NCI-H2171 treated with DMSO at 0.1 percent for 48 hours (cell line): ENCODE data around the gene TCEAL2.
A peak's percentile ranks its signal among the peaks of the same experiment; 100 is the strongest.
"Not testable (repeated sequence)": the region's sequence is repeated elsewhere in the genome, so short reads cannot be mapped to it uniquely, and the experiment has no call there.

Experiments
- DNase-seq: peaks from one replicate; lab custom pipeline; 2025; lab: John Stamatoyannopoulos, UW

The TCEAL2 gene

DNA sequence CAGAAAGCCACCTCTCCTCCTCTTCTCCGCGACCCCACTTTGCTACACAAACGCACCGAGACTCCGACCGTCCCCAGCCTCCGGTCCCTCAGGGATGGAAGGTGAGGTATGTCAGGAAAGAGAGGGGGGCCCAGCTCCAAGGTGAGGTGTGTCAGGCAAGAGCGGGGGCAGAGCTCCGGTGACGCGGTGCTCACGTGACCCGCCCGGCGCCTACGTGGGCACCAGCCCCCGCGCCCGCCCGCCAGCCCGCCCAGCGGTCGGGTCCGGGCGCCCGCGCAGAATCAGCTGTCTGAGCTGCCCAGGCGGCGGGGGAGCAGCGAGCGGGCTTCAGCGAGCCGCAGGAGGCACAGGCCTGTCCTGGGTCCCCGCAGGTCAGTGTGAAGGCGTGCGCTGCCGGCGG is at the start of gene TCEAL2:
TCEAL2 (plus strand) TSS at position 244 of the 400 bp plus-strand sequence. CDS start 1,152 bp downstream, outside the sequence.
- DNase-seq, result peak; percentile 37

DNA sequence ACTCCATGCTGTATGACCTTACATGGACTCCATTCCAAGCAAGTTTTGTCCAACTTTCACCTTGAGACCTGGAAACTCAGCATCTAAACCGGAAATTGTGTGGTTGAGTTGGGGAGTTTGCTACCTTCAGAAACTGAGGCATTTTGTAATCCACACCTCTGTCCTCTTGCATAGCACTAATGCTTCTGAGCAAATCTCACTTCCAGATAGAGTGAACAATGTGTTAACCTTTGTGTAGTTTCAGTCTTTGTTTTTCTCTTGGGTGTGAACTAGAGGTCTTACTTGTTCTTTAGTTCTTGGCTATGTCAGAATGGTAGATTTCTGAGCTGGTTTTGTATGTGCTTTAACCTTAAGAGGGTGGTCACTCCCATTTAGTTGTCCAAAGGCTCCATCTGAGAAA is 48.1 kb upstream of the TCEAL2 start:
- DNase-seq, result no peak

DNA sequence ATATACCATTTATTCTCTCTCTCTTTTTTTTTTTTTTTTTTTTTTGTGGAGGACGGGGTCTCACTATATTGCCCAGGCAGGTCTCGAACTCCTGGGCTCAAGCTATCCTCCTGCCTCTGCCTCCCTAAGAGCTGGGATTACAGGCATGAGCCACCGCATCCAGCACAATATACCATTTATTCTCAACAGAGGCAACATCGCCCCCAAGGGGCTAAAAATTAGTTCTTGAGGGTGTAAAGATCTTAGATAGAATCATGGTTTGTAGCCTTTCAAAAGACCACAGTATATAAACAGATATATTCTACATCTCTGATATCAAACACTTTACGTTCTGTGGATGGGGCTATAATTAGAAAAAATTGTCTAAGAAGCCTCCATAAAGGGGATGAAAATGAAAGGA is 39.8 kb upstream of the TCEAL2 start:
- no peak for DNase-seq

DNA sequence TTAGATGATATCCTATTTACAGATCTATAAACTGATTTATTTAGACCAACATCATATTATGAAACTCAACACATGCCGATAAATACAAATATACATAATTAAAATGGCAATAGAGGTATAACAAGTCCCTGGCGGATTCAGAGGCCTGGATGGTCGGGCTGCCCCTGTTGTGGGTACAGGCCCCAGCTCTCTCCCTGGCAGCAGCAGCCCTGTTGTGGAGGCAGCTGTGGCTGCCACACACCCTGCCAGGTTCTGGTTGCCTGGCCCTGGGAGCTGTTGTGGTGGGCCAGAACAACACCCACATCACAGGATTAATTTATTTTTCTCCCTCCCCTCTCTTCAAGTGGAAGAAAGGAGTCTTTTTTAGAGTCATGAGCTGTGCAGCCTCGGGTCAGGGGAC is 12.1 kb upstream of the TCEAL2 start:
- DNase-seq, result no peak

DNA sequence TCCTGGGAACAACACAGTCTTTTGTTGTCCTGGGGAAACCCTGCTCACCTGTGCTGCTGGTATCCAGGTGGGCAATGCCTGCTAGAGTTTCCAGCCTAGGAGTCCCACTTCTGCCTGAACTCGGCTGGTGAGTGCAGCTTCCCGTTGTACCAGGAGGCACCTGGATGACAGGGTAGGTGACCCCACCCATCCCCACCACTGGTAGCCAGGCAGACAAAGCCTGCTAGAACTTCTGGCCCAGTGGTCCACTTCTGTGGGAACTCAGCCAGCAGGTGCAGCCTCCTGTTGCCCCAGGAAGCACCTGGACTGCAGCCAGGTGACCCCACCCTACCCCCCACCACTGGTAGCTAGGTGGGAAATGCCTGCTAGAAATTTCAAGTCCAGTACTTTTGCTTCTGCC is 9.7 kb upstream of the TCEAL2 start:
- no peak for DNase-seq

DNA sequence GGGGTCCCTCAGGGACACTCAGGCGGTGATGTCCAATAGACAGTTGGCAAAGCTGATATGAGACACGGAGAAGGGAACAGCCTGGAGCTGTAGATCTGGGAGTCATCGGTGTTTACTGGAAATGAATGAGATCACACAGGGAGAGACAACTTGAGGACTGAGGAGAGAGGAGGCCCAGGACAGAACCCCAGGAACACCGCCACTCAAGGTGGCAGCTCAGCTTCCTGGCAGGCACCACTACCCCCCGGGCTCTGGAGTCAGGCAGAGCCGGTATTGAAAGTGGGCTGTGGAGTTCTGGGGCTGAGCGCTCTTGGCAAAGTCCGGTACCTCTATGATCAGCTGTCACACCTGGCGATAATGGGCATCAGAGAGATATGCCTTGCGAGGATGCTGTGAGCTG is 465 bp upstream of the TCEAL2 start:
- DNase-seq, result not testable (repeated sequence)

DNA sequence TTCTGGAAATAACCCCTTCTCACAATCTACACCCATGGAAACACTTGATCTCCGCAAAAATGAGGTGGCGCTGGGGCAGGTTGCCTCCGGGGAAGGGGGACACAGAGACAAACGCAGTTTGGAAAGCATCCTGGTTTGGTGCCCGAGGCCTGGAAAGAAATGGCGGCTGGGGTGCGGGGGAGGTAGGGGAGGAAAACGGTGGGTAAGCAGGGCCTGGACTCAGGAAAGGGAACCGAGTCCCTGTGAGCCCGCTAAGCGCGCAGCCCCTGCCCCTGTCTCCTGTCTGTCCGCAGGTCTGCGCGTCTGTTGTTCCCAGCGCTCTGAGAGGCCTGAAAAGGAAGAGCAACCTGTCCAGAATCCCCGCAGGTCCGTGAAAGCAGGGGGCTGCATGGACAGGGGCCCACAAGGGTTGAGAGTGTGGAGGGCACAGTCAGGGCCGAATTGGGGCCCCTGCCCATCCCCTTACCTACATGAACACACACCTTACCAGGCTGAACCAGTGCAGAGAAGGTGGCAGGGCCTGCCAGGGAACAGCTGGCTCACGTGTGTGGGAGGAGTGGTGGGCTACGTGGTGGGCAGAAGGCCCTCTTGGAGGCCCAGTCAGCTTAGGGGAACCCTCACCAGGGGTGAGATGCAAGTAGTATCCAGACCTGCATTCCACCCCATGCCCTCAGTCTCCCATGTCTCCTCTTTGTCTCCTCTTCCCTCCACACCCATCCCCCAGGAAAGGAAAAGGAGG is 770 bp downstream of the TCEAL2 start:
- DNase-seq, result not testable (repeated sequence)

DNA sequence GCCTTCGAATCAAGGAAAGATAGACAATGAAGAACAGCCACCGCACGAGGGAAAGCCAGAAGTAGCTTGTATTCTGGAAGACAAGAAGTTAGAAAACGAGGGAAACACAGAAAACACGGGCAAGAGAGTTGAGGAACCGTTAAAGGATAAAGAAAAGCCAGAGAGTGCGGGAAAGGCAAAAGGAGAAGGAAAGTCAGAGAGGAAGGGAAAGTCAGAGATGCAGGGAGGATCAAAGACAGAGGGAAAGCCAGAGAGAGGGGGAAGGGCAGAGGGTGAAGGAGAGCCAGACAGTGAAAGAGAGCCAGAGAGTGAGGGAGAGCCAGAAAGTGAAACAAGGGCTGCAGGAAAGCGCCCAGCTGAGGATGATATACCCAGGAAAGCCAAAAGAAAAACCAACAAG is 1.4 kb downstream of the TCEAL2 start:
- DNase-seq, result no peak

DNA sequence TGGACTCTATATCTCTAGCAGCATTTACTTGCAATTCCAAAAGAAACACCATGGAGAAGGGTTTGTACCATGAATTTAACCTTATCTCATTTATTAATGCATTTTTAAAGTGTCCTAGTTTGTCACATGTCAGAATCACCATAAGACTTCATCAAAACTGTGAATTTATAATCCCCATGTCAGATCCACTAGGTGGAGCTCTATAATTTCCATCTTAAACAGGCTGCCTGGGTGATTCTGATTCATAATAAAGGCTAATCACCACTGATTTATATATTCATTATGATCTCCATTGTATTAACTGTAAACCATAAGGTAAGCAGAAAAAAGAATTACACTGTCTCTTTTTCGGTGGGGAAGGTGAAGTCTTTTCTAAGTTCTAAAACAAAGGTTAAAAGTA is 4.0 kb downstream of the TCEAL2 start:
- DNase-seq, result peak; percentile 22

DNA sequence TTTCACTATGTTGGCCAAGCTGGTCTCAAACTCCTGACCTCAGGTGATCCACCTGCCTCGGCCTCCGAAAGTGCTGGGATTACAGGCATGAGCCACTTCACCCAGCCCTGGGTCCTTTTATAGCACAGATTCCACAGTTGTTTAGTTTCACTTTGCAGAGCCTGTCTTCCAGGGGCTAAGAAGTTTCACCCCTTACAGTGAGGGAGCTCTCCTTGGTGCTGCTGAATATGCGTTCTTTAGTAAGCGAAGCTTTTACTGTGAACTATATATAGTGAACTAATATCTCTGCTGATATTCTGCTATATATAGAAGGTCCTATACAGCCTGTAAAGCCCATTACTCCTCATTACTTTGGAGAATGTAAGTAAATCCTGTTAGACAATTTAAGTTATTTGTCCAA is 12.6 kb downstream of the TCEAL2 start:
- DNase-seq, result no peak

DNA sequence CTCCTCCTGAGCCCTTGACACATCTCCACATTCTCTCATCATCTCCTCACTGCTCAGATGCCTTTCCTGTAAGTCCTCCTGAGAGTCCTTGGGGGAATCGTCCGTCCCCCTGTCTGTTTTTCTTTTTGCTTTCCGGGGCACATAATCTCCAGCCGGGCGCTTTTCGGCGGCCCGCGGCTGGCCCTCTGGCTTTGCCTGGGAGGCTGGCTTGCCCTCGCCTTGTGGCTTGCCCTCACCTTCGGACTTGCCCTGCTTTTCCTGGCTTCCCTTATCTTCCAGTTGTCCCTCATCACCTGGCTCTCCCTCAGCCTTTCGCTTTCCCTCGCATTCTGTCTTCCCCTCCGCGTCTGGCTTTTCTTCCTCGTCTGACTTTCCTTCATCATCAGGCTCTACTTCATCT is 15.4 kb downstream of the TCEAL2 start:
- DNase-seq, result not testable (repeated sequence)

DNA sequence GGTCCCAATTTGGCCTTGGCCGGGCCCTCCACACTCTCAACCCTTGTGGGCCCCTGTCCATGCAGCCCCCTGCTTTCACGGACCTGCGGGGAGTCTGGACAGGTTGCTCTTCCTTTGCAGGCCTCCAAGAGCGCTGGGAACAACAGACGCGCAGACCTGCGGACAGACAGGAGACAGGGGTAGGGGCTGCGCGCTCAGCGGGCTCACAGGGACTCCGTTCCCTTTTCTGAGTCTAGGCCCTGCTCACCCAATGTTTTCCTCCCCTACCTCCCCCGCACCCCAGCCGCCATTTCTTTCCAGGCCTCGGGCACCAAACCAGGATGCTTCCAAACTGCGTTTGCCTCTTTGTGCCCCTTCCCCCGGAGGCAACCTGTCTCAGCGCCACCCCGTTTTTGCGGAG is 16.2 kb downstream of the TCEAL2 start:
- DNase-seq, result not testable (repeated sequence)

DNA sequence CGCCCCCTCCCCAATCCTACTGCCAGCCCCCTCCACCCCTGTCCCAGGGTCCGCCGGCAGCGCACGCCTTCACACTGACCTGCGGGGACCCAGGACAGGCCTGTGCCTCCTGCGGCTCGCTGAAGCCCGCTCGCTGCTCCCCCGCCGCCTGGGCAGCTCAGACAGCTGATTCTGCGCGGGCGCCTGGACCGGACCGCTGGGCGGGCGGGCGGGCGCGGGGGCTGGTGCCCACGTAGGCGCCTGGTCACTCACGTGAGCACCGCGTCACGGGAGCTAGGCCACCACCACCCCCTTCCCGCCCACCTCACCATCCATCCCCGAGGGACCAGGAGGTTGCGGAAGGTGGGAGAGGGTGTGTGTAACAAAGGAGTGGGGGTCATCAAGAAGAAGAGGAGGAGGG is 16.8 kb downstream of the TCEAL2 start, which contains the start of gene TCEAL6:
TCEAL6 (minus strand) TSS at position 208 of the 400 bp plus-strand sequence.
- DNase-seq, result not testable (repeated sequence)

DNA sequence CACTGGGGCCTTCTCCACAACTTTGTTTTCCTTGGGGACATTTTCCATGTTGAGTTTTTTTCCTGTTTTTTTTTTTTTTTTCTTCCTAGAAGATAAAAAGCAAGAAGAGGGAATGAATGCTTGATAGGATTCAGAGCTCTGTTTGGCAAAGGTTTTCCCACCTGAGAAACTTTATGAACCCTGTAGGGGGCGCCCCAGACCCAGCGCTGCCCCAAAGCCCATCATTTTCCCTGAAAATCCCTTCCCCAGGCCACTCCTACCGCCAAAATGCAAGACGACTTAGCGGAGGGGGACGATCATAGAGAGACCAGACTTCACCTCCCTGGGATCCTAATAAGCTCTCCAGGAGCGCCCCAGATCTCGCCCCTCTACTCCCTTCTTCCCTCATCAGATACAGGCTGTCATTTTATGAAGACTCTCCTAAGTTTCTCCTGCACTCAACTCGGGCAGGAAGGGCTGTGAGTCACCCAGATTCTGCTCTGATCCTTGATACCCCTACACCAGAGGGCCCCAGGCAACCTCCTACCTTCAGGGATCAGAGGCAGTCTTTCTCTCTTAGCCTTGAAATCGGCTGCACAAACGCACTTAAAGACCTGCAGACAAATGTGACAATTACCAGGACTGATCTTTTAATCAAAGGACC is 28.9 kb downstream of the TCEAL2 start:
- peak; percentile 2 for DNase-seq

DNA sequence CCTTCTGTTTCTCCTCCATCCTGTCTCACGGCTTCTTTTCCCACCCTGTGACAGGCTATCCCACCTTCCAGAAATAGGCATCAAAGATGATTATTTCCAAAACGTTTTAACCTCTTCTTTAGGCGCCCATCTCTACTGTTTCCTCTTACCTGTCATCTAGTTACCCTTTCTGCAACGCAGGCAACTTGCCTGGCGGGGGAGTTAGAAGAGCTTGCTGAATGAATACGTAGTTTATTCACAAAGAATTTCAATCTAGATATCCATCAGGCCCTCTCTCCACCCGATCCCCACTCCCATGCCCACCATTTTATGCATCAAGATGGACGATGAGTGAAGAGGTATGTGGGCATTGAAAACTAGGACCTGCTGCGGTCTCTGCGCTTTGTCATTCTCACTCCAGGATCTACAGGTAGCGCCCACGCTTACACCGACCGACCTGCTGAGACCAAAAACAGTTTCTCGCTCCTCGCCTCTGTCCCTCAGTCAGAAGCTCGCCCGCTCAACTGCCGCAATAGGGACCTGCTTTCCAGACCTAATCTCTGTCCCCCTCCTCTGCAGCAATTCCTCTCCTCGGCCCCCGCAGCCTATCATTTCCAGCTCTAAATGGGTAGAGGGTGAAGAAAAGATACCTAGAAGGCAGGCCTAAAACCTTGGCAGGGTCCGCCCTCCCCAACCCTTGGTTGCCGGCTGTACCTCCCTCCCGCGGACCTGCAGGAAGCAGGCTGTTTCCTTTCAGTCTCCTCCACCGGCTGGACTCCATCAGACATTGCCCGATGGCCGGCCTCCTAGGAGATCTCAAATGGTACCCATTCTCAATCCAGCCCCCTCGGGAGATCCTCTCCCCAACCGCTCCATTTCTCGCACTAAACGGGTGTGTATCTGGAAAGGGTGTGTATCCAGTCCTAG is 29.7 kb downstream of the TCEAL2 start:
- DNase-seq, result peak; percentile 9

DNA sequence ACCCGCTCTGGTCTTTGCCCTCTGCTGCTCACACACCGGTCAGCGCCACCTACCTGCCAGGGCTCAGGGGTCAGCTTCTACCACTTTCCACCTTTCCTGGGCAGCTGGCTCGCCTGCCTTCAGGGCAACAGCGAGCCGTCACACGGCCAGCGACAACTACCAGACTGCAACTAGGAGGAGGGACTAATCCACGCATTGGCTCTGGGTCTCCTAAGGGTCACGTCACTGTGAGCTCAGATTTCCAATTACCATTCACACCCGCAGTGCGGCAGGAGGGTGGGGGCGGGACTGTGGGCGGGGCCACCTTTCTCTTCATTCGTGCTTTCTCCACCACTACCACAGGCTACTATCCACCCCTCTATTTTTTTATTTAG is 30.3 kb downstream of the TCEAL2 start, which contains the start of gene BEX5:
BEX5 (minus strand) TSS at position 172 of the 374 bp plus-strand sequence. CDS start 1,712 bp downstream, outside the sequence.
- DNase-seq, result peak; percentile 89
